HG03175 (cell line): Measurements from ENCODE around the gene ERCC1.

Source experiments
- ATAC-seq: cut with Tn5 transposase; IDR thresholded peaks from one replicate; pipeline ENCODE4 v1.9.1; 2021; ENCODE audit warnings: mild to moderate bottlenecking, moderate library complexity; ENCODE audit not compliant: unreplicated experiment

The ERCC1 gene

GRCh38 chr19:45370410-45371204, 53.1 kb downstream of the ERCC1 start, which contains the start of gene ERCC2:
ERCC2 (minus strand) TSS chr19:45370573; CDS start chr19:45370540, 33 bp downstream.
- peak; percentile 95 for ATAC-seq

DNA sequence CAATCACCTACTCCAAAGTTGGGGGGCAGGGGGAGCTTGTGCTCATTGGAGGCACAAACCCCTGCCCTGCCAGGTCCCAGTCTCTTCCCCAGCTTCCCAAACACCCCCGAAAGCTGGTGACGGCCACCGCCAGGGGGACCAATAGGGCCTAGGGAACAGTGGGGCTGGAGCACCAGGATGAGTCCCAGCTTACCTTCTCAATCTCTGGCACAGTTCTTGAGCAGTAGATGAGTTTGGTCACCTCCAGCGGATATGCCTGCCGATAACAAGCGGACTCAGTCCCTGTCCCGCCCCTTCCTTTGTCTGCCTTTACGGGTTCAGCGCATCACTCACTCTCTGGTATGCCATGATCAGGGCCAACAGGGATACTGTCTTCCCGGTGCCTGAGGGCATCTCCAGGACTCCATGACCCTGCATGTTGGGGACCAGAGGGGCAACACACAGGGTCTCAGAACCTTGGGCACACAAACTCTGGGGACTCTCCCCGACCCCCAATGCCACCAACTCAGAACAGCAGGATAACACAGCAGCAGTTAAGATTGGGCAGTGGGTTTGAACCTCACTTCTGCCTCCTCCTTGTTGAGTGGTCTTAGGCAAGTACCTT, 54.9 kb downstream of the ERCC1 start:
- no peak for ATAC-seq

DNA sequence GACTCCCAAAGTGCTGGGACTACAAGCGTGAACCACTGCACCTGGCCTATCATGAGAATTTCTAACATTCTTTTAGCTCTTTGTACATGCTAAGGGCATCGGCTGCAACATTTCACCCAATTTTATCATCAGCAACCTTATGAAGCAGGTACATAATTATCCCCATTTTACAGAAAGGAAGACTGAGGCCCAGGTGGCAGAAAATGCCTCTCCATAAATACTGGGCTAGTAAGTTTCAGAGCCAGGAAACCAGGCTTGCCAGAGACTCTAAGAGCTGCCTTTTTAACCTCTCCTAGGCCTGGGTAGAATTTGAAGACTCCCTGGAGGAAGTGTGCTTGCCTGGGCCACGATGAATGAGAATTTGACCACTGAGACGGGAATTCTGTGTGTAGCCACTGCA, 55.6 kb downstream of the ERCC1 start:
- ATAC-seq = no peak

DNA sequence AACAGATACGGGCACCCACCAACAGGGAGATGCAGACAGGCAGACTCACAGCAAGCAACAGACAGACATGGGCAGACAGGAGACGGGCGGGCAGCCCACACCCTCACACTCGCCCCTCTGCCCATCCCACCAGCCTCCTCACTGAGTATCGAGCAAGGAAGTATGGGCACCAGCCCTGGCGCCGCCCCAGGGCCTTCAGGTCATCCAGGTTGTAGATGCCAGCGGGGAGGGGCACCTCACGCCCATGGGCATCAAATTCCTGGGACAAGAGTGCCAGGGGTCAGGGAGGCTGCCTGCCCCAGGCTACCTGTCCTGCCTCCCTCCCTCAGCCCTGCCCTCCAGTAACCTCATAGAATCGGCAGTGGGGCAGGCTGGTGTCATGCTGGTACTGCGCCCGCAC, 59.0 kb downstream of the ERCC1 start:
- ATAC-seq = no peak

GRCh38 chr19:45363861-45364459, 59.8 kb downstream of the ERCC1 start:
- ATAC-seq = no peak

DNA sequence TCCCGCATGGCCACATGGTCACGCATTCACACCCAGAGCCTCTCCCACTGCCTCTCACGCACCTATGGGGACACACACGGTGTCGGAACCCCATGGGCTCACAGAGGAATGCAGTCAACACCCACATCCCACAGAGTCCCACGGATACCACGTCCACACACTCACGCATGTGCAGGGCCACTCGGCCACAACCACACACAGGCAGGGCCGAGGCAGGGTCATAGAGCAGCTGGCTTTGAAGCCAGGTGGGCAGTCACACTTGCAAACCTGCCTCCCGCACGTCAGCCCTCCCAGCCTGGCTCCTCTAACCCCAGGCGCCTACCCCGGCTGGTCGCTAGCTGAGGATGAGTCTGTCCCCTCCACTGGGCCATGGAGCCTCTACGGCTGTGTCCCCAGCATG, 61.4 kb downstream of the ERCC1 start:
- ATAC-seq = no peak

- ATAC-seq = no peak
Measured at GRCh38 chr19:45361608-45362007, 62.1 kb downstream of the ERCC1 start.

GRCh38 chr19:45358213-45358792, 65.4 kb downstream of the ERCC1 start:
- ATAC-seq = no peak

GRCh38 chr19:45357445-45357783, 66.3 kb downstream of the ERCC1 start:
- ATAC-seq = no peak
